Esophagus (tissue), 2 donors: ENCODE measurements around the gene KHNYN. TPM values are rescaled to one million over a fixed set of nuclear protein-coding genes. Genes with fewer than 3 reads are reported as not detected.

Experiments used
- H3K27ac ChIP-seq, 2 donors: one replicate each; pipeline ENCODE4 v1.5.1; 2013; ENCODE audit warnings: low read depth in 2 of 2, mild to moderate bottlenecking in 2 of 2, inconsistent platforms in 1 of 2, low read length in 1 of 2, moderate library complexity in 1 of 2
- H3K27me3 ChIP-seq, 2 donors: one replicate each; pipeline ENCODE4 v1.6.1; 2013; ENCODE audit warnings: low read length in 2 of 2, control low read depth in 1 of 2, mild to moderate bottlenecking in 1 of 2; ENCODE audit not compliant: insufficient read depth in 2 of 2, control insufficient read depth in 1 of 2
- H3K36me3 ChIP-seq, 2 donors: one replicate each; pipeline ENCODE4 v1.6.1; 2013; ENCODE audit warnings: low read length in 1 of 2; ENCODE audit not compliant: control insufficient read depth in 2 of 2, insufficient read depth in 2 of 2
- H3K4me1 ChIP-seq, 2 donors: one replicate each; pipeline ENCODE4 v1.6.1; 2013; ENCODE audit warnings: low read length in 1 of 2; ENCODE audit not compliant: control insufficient read depth in 2 of 2, insufficient read depth in 2 of 2
- H3K4me3 ChIP-seq, 2 donors: one replicate each; pipeline ENCODE4 v1.5.1; 2013; ENCODE audit warnings: low read length in 2 of 2, mild to moderate bottlenecking in 2 of 2, low read depth in 1 of 2, moderate library complexity in 1 of 2
- H3K9me3 ChIP-seq, 2 donors: one replicate each; pipeline ENCODE4 v1.6.1; 2013; ENCODE audit warnings: mild to moderate bottlenecking in 2 of 2, low read depth in 1 of 2, low read length in 1 of 2, moderate library complexity in 1 of 2; ENCODE audit not compliant: control insufficient read depth in 2 of 2, insufficient read depth in 1 of 2
- WGBS, 2 donors: extraction: QIAGEN DNeasy Blood & Tissue Kit; methylation state at CpG; one replicate each; pipeline ENCODE4 v1.1.7; 2013; 5-methylcytosine and 5-hydroxymethylcytosine counted together
- polyA plus RNA-seq, 2 donors: library from polyadenylated mRNA; stranded (reverse); fragments of 200-250 nt; gene quantifications; one replicate each; pipeline ENCODE4 v1.2.3, GENCODE V29; 2013
- donor health status: healthy with polysubstance abuse.
- donor health status: Bipolar disorder and iron deficiency.

The KHNYN gene
- polyA plus RNA-seq, 2 donors, result 20.8 to 24.4 TPM

GRCh38 chr14:24430682-24431568 lies 1.2 kb downstream of the KHNYN start:
- H3K4me1 ChIP-seq, result peaks cover 4 to 37% of the 10 kb centered on the region in 2 donors

GRCh38 chr14:24431569-24432258 lies 2.0 kb downstream of the KHNYN start:
- Histone ChIP-seq H3K27me3 (no peaks in the 10 kb centered on the region), H3K9me3 (no peaks in the 10 kb centered on the region), H3K4me3 (peak overlapping the region; percentile 9 to 85), H3K36me3 (peaks cover 4 to 19% of the 10 kb centered on the region in 2 donors), H3K4me1 (peaks cover 4 to 37% of the 10 kb centered on the region in 2 donors), H3K27ac (peak overlapping the region; percentile 99)
- 18 to 31% methylated on average over 15 of the region's 15 CpGs for WGBS, 2 donors

More at GRCh38 chr14:24430682-24431568, 1.2 kb downstream of the KHNYN start:
- H3K4me3 ChIP-seq, result peak overlapping the region; percentile 78 to 85
- H3K27me3 ChIP-seq, result no peaks in the 10 kb centered on the region
- no peaks in the 10 kb centered on the region for H3K9me3 ChIP-seq
- H3K27ac ChIP-seq, result peak overlapping the region; percentile 99
- H3K36me3 ChIP-seq, result peaks cover 4 to 19% of the 10 kb centered on the region in 2 donors
- 8 to 9% methylated on average over 17 to 19 of the region's 19 CpGs for WGBS, 2 donors

- H3K36me3 ChIP-seq, result peaks cover 8 to 27% of the 10 kb centered on the region in 2 donors
- no peaks in the 10 kb centered on the region for H3K9me3 ChIP-seq
- H3K27ac ChIP-seq, result peak overlapping the region in 1 of 2 donors; percentile 47
- H3K4me3 ChIP-seq, result no peak overlapping the region
- WGBS, 2 donors, result 74 to 79% methylated on average over 23 to 24 of the region's 24 CpGs
- peaks cover 4 to 31% of the 10 kb centered on the region in 2 donors for H3K4me1 ChIP-seq
- H3K27me3 ChIP-seq, result no peaks in the 10 kb centered on the region
Measured at GRCh38 chr14:24432259-24433131, 2.7 kb downstream of the KHNYN start.

- 74% methylated on average over 7 of the region's 7 CpGs for WGBS, 2 donors
- Histone ChIP-seq H3K36me3 (peaks cover 10 to 36% of the 10 kb centered on the region in 2 donors), H3K27ac (no peak overlapping the region), H3K4me3 (no peak overlapping the region), H3K4me1 (peaks cover 4 to 27% of the 10 kb centered on the region in 2 donors), H3K9me3 (no peaks in the 10 kb centered on the region), H3K27me3 (no peaks in the 10 kb centered on the region)
Measured at GRCh38 chr14:24434036-24434435, 4.3 kb downstream of the KHNYN start.

- Histone ChIP-seq H3K4me3 (no peak overlapping the region), H3K27ac (no peak overlapping the region), H3K27me3 (no peaks in the 10 kb centered on the region), H3K4me1 (peaks cover 4 to 21% of the 10 kb centered on the region in 2 donors), H3K9me3 (no peaks in the 10 kb centered on the region), H3K36me3 (peaks cover 10 to 40% of the 10 kb centered on the region in 2 donors)
- 77 to 85% methylated on average over 3 of the region's 3 CpGs for WGBS, 2 donors
Measured at GRCh38 chr14:24434676-24435075, 4.9 kb downstream of the KHNYN start.

- H3K4me1 ChIP-seq, result peaks cover 4 to 23% of the 10 kb centered on the region in 2 donors
Measured at GRCh38 chr14:24435192-24435810, 5.5 kb downstream of the KHNYN start.

GRCh38 chr14:24435998-24436354 lies 6.2 kb downstream of the KHNYN start:
- WGBS, 2 donors, result 60 to 64% methylated on average over 6 of the region's 6 CpGs
- Histone ChIP-seq H3K27ac (peak overlapping the region; percentile 25 to 45), H3K4me3 (no peak overlapping the region), H3K4me1 (peaks cover 4 to 18% of the 10 kb centered on the region in 2 donors), H3K36me3 (peaks cover 10 to 49% of the 10 kb centered on the region in 2 donors), H3K9me3 (no peaks in the 10 kb centered on the region), H3K27me3 (no peaks in the 10 kb centered on the region)

More at GRCh38 chr14:24435192-24435810, 5.5 kb downstream of the KHNYN start:
- H3K27ac ChIP-seq, result no peak overlapping the region
- H3K27me3 ChIP-seq, result no peaks in the 10 kb centered on the region
- H3K36me3 ChIP-seq, result peaks cover 10 to 45% of the 10 kb centered on the region in 2 donors
- no peak overlapping the region for H3K4me3 ChIP-seq
- WGBS, 2 donors, result 80% methylated on average over 2 of the region's 2 CpGs
- H3K9me3 ChIP-seq, result no peaks in the 10 kb centered on the region

- Histone ChIP-seq H3K27me3 (no peaks in the 10 kb centered on the region), H3K27ac (peak overlapping the region; percentile 25 to 45), H3K9me3 (no peaks in the 10 kb centered on the region), H3K36me3 (peaks cover 10 to 47% of the 10 kb centered on the region in 2 donors), H3K4me3 (no peak overlapping the region), H3K4me1 (peaks cover under 1 to 13% of the 10 kb centered on the region in 2 donors)
- WGBS, 2 donors, result 46 to 49% methylated on average over 5 of the region's 5 CpGs
Measured at GRCh38 chr14:24436355-24437019, 6.7 kb downstream of the KHNYN start.
